Erythroblast (primary cell): Measurements from ENCODE around the gene CMTM2.
"Not testable (repeated sequence)": the region's sequence is repeated elsewhere in the genome, so short reads cannot be mapped to it uniquely, and the experiment has no call there.

Experiments
- DNase-seq, 2 experiments: peaks; one replicate each; lab custom pipeline; 2025; lab: John Stamatoyannopoulos, UW
- GATA1 ChIP-seq: IDR thresholded peaks from 2 replicates; pipeline ENCODE4 v1.6.1; 2011; ENCODE audit warnings: low read depth, mild to moderate bottlenecking, control low read depth, low read length, moderate library complexity
- POLR2A ChIP-seq: IDR thresholded peaks from 2 replicates; pipeline ENCODE4 v1.6.1; 2011; ENCODE audit warnings: mild to moderate bottlenecking, low read length

The CMTM2 gene

GRCh38 chr16:66580605-66581209 lies 1.4 kb downstream of the CMTM2 start:
- TF ChIP-seq GATA1 (no peak), POLR2A (no peak)
- DNase-seq: no peak

GRCh38 chr16:66581246-66581952 lies 2.1 kb downstream of the CMTM2 start:
- no peak for TF ChIP-seq GATA1
- TF ChIP-seq POLR2A: no peak
- DNase-seq: no peak

GRCh38 chr16:66585481-66586239 lies 6.4 kb downstream of the CMTM2 start:
- no peak for DNase-seq

GRCh38 chr16:66587881-66588600 lies 8.8 kb downstream of the CMTM2 start:
- TF ChIP-seq GATA1 (no peak), POLR2A (no peak)
- DNase-seq: no peak

More at GRCh38 chr16:66585481-66586239, 6.4 kb downstream of the CMTM2 start:
- no peak for TF ChIP-seq GATA1
- TF ChIP-seq POLR2A: no peak

GRCh38 chr16:66588981-66589713 lies 9.9 kb downstream of the CMTM2 start:
- no peak for TF ChIP-seq POLR2A
- TF ChIP-seq GATA1: no peak
- DNase-seq: peak; percentile 78 to 81

GRCh38 chr16:66590322-66590721 lies 11.1 kb downstream of the CMTM2 start:
- TF ChIP-seq GATA1: no peak
- TF ChIP-seq POLR2A: no peak
- DNase-seq: no peak

- no peak for TF ChIP-seq GATA1
- DNase-seq: no peak
Observed at GRCh38 chr16:66591018-66591417, 11.8 kb downstream of the CMTM2 start.

- no peak for TF ChIP-seq POLR2A
- no peak for TF ChIP-seq GATA1
- no peak for DNase-seq
Observed at GRCh38 chr16:66592241-66592640, 13.0 kb downstream of the CMTM2 start.

GRCh38 chr16:66592814-66593213 lies 13.6 kb downstream of the CMTM2 start:
- no peak for DNase-seq
- TF ChIP-seq GATA1 (no peak), POLR2A (no peak)

GRCh38 chr16:66594739-66595138 lies 15.5 kb downstream of the CMTM2 start:
- DNase-seq: no peak
- no peak for TF ChIP-seq POLR2A
- no peak for TF ChIP-seq GATA1

GRCh38 chr16:66596559-66596958 lies 17.3 kb downstream of the CMTM2 start:
- DNase-seq: not testable (repeated sequence)

- TF ChIP-seq POLR2A: no peak
- DNase-seq: no peak
Observed at GRCh38 chr16:66596986-66597848, 18.0 kb downstream of the CMTM2 start.

GRCh38 chr16:66598111-66598510 lies 18.8 kb downstream of the CMTM2 start:
- DNase-seq: no peak
- TF ChIP-seq GATA1 (no peak), POLR2A (no peak)
